HG02798 (cell line): ENCODE measurements around the gene ZNF490.
"Not testable (repeated sequence)": the region's sequence is repeated elsewhere in the genome, so short reads cannot be mapped to it uniquely, and the experiment has no call there.

Experiments used
- ATAC-seq: cut with Tn5 transposase; IDR thresholded peaks from one replicate; pipeline ENCODE4 v1.9.1; 2021; ENCODE audit warnings: mild to moderate bottlenecking; ENCODE audit not compliant: unreplicated experiment, poor library complexity

ZNF490 gene

GRCh38 chr19:12610540-12611360, at the start of gene ZNF490, which contains the start of gene ZNF791:
ZNF490 (minus strand) TSS chr19:12610813; CDS start chr19:12610680, 133 bp downstream.
ZNF791 (plus strand) TSS chr19:12610920; CDS start chr19:12611080, 160 bp downstream.
- ATAC-seq: peak; percentile 85

DNA sequence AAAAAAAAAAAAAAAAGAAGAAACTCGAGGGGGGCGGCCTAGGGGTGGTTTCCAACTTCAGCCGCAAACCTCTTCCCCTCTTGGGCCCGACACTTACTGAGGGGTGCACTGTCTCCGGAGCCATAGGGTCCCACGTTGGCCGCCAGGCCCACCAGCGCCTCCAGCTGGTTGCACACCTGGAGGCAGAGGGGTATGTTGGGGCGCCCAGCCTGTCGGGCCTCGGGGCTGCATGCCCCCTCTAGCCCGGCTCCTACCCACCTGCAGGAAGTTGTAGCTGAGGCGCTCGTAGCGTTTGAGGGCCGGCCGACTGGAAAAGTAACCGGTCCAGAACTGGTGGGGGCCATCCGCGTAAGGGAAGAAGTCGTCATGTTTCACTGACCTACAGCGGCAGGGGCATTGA, 47.4 kb upstream of the ZNF490 start:
- no peak for ATAC-seq

DNA sequence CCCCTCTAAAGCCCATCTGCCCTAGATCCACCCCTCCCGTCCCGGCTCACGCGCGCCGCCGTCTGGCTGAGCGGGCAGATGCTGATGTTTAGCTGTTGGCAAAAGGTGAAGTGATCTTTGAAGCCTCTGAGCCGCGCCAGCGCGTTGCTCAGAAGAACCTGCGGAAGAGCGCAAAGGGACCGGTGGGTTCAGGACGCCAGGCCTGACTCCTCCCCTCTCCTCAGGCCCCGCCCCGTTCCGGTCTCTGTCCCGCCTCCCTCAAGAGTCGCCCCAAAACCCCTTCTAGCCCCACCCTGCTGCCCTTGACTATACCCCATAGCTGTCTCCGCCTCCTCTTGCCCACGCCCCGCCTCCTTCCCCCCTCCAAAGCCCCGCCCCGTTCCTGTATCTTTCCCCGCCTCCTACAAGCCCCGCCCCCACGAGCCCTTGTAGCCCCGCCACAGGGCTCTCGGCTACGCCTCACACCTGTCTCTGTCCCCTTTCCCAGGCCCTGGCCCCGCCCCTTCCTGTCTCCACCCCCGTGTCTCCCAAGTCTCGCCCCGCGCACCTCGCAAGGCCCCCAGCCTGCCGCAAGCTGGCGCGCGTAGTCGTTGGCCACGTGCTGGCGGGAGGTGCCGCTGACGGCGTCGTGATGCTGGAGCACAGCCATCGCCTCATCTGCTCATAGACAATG, 46.4 kb upstream of the ZNF490 start:
- no peak for ATAC-seq

- ATAC-seq: no peak
Measured at GRCh38 chr19:12655546-12655945, 44.9 kb upstream of the ZNF490 start.

DNA sequence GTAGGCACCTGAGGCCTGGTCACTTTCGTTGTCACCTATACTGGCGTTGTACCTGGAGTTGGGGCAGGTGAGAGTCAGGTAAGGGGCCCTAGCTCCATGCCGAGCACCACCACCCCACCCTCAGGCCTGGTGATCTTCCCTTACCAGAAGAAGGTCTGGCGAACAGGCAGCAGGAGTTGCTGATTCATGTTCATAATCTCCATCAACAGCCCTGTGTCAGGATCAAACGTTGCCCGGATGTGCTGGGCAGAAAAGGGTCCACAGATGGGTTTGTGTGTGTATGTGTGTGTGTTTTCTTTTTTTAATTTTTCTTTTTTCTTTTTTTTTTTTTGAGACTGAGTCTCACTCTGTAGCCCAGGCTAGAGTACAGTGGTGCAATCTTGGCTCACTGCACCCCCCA, 41.6 kb upstream of the ZNF490 start:
- ATAC-seq: no peak

GRCh38 chr19:12649941-12650340, 39.3 kb upstream of the ZNF490 start:
- ATAC-seq: no peak

DNA sequence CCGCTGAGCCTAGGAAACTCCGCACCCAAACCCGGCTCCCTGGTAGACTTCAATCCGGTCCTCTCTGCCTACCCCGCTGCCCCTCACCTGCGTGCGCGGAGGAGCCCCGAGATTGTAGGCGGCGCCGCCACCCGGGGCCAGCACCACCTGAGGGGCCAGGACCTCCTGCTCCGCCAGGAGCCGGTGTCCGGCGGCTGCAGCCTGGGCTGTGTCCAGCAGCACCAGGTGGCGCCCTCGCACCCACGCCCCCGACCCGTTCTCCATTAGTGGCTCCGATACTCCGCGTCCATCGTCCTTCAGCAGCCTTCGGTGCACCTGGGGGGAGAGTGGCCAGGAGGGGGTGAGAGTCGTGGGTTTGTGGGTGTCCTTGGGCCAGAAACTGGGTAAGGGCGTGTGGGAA, 37.5 kb upstream of the ZNF490 start:
- no peak for ATAC-seq

- no peak for ATAC-seq
Measured at GRCh38 chr19:12647490-12648071, 37.0 kb upstream of the ZNF490 start.

DNA sequence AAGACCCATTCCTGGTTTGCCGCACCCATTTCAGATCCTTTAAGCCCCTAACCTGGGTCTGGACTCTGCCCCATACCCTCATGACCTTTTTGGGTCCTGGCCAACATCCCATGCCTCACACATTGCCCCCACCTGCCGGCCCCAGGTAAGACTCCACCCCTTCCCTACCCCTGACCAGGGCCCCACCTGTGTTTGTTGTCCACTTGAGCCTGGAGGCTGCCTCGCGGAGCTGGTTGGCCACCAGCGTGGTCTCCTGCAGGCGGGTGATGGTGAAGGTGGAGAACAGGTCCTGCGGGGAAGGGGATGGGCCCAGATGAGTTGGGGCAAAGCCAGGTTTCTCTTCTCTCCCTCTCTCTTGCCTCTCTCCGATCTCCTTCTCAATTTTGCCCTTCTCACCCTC, 36.4 kb upstream of the ZNF490 start:
- no peak for ATAC-seq

DNA sequence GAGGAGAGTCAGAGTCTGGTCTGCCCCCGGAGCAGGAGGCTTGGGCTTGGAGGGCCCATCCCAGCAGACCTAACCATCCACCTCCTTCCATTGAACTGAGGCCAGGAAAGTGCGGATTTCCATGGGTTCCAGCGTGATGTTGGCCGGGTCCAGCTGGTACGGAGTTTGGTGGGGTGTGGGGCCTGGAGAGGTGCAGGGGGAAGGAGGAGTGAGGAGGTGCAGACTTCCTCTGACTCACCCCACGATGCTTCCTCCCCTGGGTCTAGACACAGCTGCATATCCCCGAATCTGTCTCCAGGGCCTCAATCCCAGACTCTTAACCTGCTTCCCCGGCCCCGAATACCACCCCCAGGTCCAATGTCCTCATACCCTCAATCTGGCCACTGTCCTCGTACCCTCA, 35.9 kb upstream of the ZNF490 start:
- ATAC-seq: no peak

GRCh38 chr19:12643716-12644115, 33.1 kb upstream of the ZNF490 start:
- ATAC-seq: not testable (repeated sequence)

- no peak for ATAC-seq
Measured at GRCh38 chr19:12642506-12642905, 31.9 kb upstream of the ZNF490 start.

DNA sequence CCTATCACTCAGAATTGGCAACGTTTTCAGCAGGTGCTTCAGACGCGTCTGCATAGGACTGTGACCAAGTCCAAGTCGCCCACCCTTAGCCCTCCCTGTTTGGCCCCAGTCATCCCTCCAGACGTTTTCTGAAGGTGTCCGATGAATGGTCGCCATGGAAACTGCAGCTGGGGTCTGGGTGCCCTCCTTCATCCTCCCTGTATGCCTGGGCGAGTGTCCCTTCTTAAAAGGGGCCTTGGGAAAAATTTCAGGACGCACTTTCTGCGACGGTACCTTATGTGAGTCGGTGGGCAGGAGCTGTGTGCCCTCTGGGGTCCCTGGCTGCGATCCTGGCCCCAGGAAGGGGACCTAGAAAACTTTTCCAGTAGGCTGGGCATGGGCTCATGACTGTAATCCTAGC, 30.8 kb upstream of the ZNF490 start:
- ATAC-seq: no peak

DNA sequence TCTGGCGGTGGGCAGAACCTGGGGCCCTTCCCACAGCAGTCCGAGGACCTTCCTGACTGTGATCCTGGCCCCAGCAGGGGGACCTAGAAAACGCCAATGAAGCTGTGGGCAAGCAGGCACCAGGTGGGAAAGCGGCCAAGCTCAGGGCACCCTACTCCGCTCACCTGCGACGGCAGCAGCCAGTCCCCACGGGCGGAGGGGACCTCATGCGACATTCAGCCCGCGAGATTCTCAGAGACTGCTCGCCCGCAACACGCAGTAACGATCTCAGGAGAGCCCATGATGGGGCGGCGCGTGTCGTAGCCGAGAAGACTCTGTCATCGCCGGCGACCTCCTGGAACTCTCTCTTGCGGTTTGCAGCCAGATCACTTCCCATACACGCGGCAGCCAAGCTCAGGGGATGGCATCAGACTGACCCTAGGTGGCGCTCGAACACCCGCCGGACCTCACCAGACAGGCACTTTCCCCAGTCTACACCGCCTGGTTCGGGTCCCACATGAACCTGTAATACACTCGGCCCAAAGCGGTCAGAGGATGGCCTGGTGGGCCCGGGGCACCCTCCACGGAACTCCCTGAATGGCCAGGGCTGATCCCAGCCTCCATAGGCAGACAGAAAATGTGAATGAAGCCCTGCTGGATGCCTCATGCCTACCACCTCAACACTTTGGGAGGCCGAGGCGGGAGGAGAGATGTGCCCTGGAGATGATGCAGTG, 29.4 kb upstream of the ZNF490 start:
- no peak for ATAC-seq

- ATAC-seq: no peak
Measured at GRCh38 chr19:12638611-12639182, 28.1 kb upstream of the ZNF490 start.

- ATAC-seq: no peak
Measured at GRCh38 chr19:12636631-12637030, 26.0 kb upstream of the ZNF490 start.

GRCh38 chr19:12629215-12629614, 18.6 kb upstream of the ZNF490 start:
- ATAC-seq: no peak

- no peak for ATAC-seq
Measured at GRCh38 chr19:12628040-12629022, 17.7 kb upstream of the ZNF490 start.

DNA sequence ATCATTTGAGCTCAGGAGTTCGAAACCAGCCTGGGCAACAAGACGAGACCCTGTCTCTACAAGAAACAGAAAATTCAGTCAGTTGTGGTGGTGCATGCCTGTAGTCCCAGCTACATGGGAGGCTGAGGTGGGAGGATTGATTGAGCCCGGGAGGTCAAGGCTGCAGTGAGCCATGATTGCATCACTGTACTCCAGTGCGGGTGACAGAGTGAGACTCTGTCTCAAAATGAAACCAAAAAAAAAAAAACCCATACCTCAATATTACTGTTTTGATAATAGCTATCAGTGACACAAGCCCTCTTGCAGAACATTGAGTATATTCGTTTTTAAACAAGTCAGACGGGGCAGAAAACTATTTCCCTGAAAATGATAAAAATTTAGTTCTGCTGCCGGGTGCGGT, 16.3 kb upstream of the ZNF490 start:
- ATAC-seq: no peak
